ENCODE measurements around the gene L3MBTL4.
"Not testable (repeated sequence)": the region's sequence is repeated elsewhere in the genome, so short reads cannot be mapped to it uniquely, and the experiment has no call there.

Gene L3MBTL4

DNA sequence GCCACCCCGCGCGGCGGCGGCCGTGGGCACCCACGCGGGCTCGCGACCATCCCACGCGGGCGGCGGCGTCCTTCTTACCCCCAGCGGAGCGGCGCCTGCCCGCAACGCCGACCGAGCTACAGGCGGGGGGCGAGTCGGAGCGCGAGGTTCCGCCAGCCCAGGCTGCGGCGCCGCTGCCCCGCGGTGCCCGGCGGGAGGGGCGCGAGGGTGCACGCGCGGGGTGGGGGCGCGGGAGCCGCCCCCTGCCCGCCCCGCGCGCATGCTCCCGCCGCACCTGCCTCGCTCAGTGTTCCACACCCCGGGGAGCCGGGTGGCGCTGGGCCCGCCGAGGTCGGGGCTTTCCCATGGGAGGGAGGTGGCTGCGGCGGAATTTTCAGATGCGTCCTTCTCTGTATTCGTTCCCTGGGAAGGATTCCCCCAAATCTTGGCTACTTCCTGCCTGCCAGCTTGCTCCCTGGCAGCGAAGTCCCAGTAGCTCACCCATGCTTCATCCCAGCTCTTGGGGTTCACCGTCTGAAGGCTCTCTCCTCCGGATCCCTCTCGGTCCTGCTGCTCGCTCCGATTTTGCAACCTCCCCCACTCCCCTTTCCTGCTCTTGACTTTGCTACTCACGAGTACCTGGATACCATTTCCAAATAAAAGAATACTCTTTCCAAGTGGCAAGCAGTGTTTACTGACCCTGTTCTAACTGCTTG is at the start of gene L3MBTL4:
TSS of gene L3MBTL4 (minus strand) at position 189 of the 695 bp plus-strand sequence. CDS start 103,286 bp downstream, outside the sequence.
- in situ Hi-C loops (cut with MboI; ENCODE audit: low sequenced_read_pairs): no loop called here

GRCh38 chr18:6452194-6452593 is 37.5 kb upstream of the L3MBTL4 start:
- in situ Hi-C loops (cut with MboI; ENCODE audit: low sequenced_read_pairs): no loop called here

DNA sequence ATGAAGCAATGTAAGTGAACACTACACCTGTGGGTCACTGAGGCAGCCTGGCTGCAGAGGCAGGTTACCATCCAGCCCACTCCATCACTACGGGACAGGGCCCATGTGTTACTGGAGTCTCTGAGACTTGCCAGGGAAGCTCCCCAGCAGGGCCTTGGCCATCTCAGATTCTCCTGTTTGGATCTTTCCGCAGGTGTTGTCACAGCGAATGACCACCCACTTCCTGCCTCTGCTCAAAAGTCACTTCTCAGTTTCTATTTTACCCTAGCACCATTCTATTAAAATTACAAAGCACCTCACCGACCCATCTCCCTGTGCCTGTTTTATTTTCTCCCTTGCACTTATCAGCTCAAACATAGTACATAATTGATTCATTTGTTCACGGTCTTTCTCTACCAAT is 34.5 kb upstream of the L3MBTL4 start:
- in situ Hi-C loops (cut with MboI; ENCODE audit: low sequenced_read_pairs): no loop called here

DNA sequence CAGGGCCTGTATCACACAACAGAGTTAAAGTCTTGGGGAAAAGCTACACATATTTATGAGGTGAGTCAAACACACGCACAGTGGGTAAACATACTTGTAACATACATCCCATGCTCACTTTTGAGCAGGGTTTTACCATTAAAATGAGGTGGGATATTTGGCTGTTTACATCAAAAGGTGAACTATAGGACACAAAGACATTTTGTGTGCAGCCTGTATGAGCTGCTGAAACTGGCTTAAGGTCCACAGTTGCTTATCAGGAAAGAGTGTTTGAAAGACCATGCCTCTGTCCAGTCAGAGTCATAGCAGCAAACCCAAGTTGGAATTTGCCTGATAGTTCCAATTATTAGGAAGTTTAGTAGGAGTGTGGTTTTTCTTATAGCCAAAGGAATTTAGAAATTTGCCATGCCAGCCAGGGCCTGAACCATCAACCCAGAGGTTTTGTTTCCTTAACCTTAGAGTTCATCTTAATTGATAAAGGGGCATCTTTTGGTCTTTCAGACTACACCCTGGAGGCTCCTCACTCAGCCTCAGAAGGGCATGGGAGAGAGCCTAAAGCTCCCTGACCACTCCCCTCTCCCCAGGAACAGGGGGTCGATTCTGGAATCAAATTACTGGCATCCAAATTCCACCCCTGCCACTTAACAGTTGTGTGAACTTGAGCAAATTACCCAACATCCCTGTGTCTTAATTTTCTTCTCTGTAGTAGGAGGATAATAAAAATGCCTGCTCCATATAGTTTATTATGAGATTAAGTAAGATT is 29.9 kb upstream of the L3MBTL4 start:
- in situ Hi-C loops (cut with MboI; ENCODE audit: low sequenced_read_pairs): no loop called here

DNA sequence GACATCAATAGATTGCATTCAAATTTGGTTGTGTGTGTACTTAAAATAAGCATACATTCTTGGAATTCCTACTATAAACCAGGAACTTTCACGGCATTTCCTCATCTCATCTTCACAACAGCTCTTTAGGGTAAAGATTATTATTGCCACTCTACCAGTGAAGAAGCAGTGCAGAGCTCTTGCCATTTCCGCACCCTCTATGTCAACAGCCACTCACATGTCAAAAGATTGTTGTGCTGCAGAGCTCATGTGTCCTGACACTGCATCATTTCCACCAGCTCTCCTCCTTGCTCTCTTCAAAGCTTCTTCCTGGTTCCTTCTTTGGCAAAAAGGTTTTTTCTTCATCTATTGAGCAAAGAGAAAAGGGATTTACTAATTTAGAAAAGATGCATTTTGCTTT is 26.5 kb upstream of the L3MBTL4 start:
- in situ Hi-C loops (cut with MboI; ENCODE audit: low sequenced_read_pairs): no loop called here

DNA sequence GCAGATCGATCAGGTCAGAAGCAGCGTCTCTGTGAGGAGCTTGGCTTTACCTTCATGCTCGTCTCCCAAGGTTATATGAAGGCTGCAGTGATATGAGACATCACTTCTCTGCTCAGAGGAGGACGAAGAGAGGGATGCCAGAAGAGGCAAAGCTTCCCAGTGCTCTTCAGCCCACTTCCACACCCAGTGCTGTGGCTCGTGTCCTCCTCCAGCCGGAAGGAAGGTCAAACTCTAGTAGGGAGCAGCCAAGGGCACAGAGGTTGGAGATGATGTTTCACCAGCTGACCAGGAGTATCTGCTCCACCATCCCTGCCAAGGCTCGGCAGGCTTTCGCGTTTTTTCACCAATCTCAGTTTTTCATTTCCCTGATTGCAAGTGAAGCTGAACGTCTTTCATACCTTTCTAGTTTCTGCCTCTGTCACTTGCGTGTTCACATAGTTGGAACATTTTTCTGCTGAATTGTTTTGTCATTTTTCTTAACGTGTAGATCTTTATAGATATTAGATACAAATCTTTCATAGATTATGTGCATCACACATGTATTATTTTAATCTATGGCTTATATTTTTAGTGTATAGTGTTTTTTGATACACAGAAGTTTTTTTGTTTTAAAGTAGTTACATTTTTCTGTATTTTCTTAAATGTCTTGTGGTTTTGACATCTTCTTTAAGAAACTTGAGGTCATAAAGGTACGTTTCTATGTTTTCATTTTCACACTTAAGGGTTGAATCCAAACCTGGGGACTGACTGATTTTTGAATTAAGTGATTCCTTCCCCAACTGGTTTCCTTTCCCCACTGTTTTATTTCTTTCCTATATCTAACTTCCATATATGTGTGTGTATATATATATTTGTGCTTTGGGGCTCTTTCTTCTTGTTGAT is 23.5 kb upstream of the L3MBTL4 start:
- in situ Hi-C loops (cut with MboI; ENCODE audit: low sequenced_read_pairs): no loop called here

DNA sequence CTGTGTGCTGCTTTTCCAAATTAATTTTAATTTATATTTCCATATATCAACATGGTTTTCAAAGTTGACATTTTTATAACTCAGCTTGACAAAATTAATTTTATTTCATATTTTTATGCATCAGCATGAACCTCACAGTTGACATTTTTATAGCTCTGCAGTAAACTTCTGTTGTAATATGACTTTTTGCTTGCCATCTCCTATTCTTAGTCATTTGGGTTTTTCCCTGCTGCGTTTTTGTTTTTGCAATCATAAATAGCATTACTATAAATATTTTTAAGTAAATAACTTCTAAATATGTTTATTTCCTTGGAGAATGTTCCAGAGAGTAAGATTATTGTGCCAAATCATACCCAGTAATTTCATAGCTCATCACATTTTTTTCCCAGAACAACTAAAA is 21.0 kb upstream of the L3MBTL4 start:
- in situ Hi-C loops (cut with MboI; ENCODE audit: low sequenced_read_pairs): no loop called here

GRCh38 chr18:6434987-6435709 is 20.4 kb upstream of the L3MBTL4 start:
- in situ Hi-C loops (cut with MboI; ENCODE audit: low sequenced_read_pairs): no loop called here

- in situ Hi-C loops (cut with MboI; ENCODE audit: low sequenced_read_pairs): no loop called here
These were observed 19.8 kb upstream of the L3MBTL4 start for GRCh38 chr18:6434481-6434880.

DNA sequence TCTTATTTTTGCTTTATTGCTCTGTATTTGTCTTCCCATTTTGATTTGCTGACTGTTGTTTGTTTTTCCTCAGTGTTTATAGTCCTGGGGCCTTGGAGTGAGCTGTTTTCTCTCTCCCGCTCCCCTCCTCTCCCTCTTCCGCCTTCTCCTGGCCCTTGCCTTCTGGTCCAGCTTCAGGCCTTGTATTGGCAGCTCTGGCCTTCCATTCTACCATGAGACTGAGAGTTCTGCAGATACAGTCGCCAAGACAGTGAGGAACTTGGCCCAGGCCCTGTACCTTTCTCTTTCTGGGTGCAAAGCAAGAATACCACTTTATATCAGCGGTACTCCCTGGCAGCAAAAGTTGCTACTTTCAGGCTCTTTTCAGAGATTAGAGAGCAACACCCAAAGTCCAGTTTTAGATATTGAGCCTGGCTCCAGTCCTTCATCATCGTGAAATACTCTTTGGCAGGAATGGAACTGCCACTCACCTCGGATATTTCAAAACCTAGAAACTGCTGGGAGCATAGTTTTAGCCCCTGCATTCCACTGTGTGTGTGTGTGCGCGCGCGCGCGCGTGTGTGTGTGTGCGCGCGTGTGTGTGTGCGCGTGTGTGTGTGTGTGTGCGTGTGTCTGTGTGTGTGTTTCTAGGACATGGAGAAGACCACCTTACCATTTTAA is 17.1 kb upstream of the L3MBTL4 start:
- in situ Hi-C loops (cut with MboI; ENCODE audit: low sequenced_read_pairs): no loop called here

DNA sequence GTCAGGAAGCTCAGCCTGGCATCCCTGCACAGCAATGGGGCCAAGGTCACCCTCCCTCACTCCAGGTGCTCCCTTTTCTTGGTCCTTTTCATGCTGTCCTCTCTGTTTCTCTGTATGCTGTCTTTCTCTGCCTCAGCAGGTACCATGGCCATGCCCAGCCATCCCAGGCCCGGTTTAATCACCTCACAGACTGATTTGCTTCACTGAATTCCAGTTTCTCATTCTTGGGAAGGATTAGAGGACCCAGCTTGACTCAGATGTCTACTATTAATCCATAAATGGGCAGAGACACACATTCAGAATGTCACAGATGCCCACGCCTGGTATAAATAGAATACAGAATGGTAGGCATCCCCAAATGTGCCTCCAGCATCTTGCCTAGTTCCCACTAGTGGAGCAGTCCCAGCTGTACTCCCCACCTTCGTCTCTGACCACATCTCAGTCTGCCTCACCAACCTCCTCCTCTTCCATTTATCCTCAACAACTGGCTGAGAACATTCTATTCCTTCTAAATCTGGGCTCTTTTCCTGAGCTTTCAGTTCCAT is 14.2 kb upstream of the L3MBTL4 start:
- in situ Hi-C loops (cut with MboI; ENCODE audit: low sequenced_read_pairs): no loop called here

GRCh38 chr18:6427286-6427685 is 12.6 kb upstream of the L3MBTL4 start:
- in situ Hi-C loops (cut with MboI; ENCODE audit: low sequenced_read_pairs): no loop called here

GRCh38 chr18:6423289-6423688 is 8.6 kb upstream of the L3MBTL4 start:
- in situ Hi-C loops (cut with MboI; ENCODE audit: low sequenced_read_pairs): no loop called here

DNA sequence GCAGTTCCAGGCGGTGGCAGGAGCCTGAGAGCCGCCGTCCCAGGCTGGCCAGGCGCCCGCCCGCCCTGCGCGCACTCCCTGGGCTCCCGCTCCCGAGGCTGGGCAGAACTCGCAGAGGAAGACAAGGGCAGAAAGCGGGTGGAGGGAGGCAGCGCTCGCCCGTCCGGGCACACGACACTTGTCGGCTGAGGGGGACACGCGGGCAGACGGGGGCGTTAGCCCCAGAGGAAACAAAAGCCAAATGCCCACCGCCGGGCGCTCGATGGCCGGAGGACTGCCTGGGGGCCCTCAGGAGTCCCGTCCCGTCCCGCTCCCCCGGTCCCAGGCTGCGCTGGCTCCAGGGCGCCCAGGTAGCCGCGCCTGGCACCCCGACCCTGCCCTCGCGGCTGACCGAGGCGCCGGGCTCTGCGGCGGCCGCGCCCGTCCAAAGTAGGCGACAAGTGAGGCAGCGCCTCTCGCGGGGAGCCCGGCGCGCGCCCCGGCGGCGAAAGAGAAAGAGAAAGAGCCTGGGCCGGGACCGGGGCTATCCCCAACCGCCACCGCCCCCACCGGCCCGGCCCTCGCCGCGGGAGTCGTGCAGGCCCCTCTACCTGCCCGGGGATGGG is 491 bp downstream of the L3MBTL4 start:
- in situ Hi-C loops (cut with MboI; ENCODE audit: low sequenced_read_pairs): no loop called here

DNA sequence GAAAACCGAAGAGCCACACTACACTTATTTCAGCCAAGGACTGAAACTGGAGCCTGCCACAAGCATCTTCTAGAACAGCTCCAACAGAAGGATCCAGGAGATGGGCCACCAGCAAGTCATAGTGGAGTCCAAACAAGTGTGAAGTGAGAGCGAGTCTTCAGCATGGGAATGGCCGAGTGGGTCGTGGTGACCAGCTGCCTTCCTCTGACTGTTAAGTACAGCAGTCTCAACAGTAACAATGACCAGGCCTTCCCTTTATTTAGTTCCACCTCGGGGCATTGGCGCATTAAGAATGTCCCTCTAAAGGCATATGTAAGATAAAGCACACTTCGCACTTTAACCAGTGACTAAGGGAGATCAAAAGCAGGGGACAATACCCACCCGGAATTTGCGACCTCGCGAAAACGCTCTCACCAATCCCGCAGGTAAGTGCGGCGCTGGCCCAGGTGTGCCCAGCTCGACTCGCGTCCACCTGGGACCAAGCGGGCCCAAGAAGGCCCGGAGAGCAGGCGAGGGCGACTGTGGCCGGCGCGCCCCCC is 1.1 kb downstream of the L3MBTL4 start:
- in situ Hi-C loops (cut with MboI; ENCODE audit: low sequenced_read_pairs): no loop called here

- in situ Hi-C loops (cut with MboI; ENCODE audit: low sequenced_read_pairs): no loop called here
These were observed 1.7 kb downstream of the L3MBTL4 start for GRCh38 chr18:6412933-6413472.

DNA sequence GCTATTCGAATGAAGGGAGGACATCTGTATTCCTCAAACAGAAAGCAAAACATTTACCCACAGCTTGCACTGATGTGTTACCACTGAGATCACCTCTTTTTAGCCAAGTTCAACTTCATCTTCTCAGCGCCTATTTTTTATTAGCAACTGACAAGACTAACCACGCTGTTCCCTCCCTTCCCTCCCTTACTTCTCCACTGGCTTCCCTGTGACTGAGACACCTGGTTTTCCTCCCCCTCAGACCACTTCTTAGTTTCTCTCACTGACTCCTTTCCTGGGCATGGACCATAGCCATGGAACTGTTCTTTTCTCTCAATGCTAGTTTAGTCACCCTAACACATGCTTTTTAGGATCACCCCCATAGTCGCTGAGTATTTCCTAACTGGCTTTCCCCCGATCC is 3.3 kb downstream of the L3MBTL4 start:
- in situ Hi-C loops (cut with MboI; ENCODE audit: low sequenced_read_pairs): no loop called here

- in situ Hi-C loops (cut with MboI; ENCODE audit: low sequenced_read_pairs): no loop called here
These were observed 4.8 kb downstream of the L3MBTL4 start for GRCh38 chr18:6409933-6410332.

GRCh38 chr18:6408543-6408942 is 6.2 kb downstream of the L3MBTL4 start:
- in situ Hi-C loops (cut with MboI; ENCODE audit: low sequenced_read_pairs): not testable (repeated sequence)
